ENCODE data around the gene RCN2.

GRCh38 chr15:76976572-76977270 lies 45.2 kb downstream of the RCN2 start:
- TF ChIP-seq, protein P1, sequence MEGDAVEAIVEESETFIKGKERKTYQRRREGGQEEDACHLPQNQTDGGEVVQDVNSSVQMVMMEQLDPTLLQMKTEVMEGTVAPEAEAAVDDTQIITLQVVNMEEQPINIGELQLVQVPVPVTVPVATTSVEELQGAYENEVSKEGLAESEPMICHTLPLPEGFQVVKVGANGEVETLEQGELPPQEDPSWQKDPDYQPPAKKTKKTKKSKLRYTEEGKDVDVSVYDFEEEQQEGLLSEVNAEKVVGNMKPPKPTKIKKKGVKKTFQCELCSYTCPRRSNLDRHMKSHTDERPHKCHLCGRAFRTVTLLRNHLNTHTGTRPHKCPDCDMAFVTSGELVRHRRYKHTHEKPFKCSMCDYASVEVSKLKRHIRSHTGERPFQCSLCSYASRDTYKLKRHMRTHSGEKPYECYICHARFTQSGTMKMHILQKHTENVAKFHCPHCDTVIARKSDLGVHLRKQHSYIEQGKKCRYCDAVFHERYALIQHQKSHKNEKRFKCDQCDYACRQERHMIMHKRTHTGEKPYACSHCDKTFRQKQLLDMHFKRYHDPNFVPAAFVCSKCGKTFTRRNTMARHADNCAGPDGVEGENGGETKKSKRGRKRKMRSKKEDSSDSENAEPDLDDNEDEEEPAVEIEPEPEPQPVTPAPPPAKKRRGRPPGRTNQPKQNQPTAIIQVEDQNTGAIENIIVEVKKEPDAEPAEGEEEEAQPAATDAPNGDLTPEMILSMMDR (conservative IDR thresholded peaks at IDR 0.05 in 1 of 2, IDR thresholded peaks at IDR 0.05 in 1 of 2; ENCODE audit: low read depth in 1 of 2, low read length in 2 of 2) = no peak
- no peak for TF ChIP-seq EZH2 (IDR thresholded peaks at IDR 0.05; ENCODE audit: low read length, missing control alignments)

All from fibroblast of lung (primary cell).